Tongue (tissue), 2 donors: ENCODE results near the gene OTOF. TPM values are rescaled to one million over a fixed set of nuclear protein-coding genes. Genes with fewer than 3 reads are reported as not detected.
A peak's percentile ranks its signal among the peaks of the same experiment; 100 is the strongest.
"Not testable (repeated sequence)": the region's sequence is repeated elsewhere in the genome, so short reads cannot be mapped to it uniquely, and the experiment has no call there.

Experiments used
- DNase-seq: peaks from one replicate; pipeline ENCODE4 v3.0.0-alpha.2; 2015
- total RNA-seq: library from RNA; depleted of rRNA; stranded (reverse); fragments of >200 nt; gene quantifications from one replicate; pipeline ENCODE4 v1.2.3, GENCODE V29; 2014

The OTOF gene
- total RNA-seq, 1 donor from 2014 or later = 12.4 TPM

DNA sequence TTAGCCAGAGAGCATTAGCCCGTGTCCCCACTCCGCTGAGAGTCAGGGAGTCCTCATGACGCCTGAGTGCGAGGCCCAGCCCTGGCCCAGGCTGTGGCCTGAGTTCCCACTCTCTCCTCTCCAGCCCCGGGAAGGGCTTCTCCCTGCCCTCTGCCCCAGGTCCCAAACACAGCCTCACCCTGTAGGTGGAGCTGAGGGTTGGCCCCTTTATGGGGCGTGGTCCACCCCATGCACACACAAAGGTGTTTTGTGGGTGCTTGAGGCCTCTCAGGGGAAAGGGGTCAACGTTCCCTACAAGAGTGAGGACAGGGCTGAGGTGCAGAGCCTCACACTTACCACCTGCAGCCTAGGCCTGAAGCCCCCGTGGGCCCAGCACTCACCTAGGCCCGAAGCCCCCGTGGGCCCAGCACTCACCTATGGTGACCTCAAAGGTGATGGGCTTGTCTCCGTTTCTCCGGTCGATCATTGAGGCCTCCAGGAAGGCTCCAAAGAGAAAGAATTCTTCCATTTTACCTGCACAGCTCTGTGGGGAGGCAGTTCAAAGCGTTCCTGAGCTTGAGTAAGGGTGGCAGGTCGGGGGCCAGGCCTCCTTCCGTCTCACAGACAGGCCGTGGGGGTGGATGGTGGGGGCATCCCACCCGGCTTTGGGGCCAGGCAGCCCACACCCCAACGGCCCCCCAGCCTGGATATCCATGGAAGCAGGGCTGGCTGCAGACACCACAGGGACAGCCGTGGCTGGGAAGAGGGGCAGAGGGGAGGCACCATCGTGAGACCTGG is 2.1 kb upstream of the OTOF start:
- no peak for DNase-seq

DNA sequence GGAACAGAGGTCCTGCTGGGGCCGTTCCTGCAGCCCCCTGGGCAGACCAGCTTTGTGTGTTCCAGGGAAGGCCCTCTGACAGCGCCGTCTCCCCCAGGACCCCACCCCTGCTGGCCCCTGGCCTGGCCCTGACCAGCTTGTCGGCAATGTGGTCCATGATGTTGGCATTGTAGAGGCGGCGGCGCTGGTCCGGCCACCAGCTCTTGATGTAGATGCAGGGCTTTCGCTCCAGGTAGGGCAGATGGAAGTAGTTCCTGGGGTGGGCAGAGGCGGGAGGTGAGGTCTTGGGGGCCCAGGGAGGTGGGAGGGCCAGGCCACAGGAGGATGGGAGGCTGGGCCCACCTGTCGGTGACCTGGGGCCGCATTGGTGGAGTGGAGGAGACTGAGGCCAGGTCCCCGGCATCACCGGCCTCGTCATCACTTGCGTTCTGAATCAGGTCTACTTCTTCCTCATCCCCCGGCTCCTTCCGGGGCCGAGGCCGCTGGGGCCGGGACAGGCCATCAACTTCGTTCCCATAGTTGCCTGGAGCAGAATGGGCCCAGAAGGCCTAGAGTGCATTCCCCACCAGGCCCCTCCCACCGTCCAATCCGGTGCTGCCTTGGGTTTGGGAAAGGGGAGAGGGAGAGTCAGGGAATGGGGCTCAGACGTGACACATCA is 1.3 kb upstream of the OTOF start:
- no peak for DNase-seq

DNA sequence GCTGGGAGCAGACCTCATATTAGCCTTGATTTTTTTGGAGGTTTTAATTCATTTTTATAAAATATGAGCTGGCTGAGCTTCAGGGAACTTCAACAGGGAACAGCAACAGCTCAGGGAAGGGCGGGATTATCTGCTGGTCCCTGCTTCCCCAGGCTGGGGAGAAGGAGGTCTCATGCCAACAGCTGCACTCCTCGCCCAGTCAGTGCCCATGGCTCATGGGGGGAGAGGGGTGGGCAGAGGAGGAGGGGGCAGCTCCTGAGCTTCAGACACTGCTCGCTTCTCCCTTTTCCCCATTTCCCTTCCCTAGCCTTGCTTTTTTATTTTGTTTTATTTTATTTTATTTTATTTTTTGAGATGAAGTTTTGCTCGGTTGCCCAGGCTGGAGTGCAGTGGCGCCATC is 442 bp upstream of the OTOF start:
- peak; percentile 79 for DNase-seq

DNA sequence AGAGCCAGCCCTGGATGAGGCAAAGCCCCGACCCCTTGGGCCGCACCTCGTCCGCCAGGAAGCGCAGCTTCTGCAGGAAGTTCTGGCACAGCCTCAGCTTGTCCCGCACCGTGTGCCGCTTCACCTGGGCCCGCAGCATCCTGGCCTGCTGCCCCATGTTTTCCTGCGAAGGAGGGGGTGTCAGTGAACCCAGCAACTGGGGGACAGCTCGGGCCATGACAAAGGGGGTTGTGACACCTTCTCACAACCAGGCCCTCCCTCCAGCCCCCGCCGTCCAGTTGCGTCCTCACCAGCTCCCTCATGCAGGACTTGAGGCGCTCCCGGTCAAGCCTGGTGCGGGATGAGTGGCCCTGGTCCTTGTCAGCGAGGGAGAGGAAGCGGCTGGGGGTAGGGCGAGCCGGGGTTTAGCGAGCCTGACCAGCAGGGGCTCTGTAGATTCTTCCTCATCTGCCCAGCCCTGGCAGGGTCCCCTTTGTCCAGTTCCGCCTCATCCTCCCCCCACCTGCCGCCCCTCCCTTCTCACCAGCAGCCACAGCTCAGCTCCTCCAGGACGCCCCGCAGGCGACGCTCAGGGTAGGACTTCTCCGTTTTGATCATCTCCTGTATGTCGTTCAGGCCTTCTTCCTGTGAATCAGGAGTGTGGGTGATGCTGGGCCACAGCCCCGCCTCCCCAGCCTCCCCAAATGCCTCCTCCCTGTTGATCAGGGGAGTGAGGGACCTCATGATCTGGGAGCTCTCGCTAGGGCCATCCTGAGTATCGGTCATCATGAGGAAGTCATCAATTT is 606 bp downstream of the OTOF start:
- no peak for DNase-seq

DNA sequence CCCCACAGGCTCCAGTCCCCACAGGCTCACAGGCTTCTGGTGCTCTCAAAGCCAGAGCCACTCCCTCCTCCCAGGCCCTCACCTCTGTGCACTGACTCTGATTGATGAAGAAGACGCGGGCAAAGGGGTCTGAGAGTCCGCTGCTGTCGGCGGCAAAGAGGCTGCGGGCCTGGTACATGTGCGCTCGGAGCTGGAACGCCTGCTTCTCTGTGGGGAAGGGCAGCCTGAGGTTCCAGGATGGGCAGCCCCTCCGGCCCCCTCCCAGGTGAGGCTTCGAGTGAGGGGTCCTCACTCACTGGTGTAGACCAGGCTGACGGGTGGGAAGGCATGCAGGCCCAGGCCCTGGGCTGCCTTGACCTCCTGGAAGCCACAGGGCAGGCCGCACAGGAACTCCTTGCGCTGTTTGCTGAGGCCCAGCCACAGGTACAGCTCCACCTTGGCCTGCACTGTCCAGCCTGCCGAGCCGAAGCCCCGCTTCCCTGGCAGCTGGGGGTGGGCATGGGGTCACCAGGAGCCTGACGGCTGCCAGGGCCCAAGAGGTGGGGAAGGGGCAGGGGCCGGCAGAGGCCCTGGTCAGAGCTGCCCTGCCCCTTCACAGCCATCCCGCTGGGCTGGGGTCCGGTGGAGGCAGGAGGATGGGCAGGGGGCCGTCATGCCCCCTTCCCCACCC is 2.0 kb downstream of the OTOF start:
- DNase-seq = no peak

DNA sequence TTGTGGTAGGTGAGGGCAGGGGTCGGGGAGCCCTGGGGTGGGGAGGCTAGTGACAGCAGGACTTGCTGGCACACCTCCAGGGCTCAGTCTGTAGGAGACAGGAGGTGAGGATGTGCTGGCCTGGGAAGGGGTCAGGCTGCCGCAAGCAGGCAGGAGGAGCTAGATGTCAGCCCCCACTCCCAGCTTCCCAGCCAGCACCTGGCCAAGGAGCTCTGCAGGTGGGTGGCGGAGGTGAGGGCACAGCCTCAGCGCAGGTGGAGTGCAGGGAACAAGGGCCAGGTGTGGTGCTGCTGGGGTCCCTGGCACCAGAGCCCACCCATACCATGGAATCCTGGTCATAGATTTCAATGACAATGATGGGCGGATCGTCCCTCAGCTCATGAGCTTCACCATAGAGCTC is 2.9 kb downstream of the OTOF start:
- no peak for DNase-seq

DNA sequence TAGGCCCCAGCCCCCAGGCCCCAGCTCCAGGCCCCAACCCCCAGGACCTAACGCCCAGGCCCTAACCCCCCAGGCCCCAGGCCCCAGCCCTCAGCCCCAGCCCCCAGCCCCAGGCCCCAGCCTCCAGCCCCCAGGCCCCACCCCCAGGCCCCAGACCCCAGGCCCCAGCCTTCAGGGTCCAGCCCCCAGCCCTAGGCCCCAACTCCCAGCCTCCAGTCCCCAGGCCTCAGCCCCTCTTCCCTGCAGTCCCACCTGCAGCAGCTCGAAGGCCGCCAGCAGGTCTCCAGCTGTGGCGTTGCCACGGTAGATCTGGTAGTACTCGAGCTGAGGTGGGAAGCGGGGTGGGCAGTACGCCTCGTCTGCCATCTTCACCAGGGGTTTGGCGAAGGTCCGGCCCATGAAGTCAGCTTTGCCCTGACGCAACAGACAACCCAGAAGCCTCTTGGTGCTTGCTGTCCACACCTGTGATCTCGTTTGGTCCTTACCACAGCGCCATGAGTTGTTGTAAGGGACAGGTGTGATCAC is 3.6 kb downstream of the OTOF start:
- DNase-seq = no peak

DNA sequence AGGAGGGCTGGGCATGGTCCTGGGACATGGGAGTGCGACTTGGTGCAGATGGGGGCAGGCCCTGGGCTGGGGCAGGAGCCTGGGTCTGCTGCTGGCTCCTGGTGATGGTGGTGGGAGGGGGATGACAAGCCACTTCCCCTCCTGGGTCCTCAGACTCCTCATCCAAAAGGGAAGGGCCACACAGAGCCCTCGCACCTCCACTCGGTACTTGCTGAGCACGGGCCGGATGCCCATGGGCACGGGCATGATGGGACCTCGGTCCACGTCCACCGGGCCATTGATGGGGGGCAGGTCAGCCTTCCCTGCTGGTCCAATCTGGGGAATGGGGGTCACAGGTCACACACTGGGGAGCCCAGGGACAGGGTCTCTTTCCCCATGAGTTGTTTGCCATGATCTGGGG is 4.1 kb downstream of the OTOF start:
- no peak for DNase-seq

DNA sequence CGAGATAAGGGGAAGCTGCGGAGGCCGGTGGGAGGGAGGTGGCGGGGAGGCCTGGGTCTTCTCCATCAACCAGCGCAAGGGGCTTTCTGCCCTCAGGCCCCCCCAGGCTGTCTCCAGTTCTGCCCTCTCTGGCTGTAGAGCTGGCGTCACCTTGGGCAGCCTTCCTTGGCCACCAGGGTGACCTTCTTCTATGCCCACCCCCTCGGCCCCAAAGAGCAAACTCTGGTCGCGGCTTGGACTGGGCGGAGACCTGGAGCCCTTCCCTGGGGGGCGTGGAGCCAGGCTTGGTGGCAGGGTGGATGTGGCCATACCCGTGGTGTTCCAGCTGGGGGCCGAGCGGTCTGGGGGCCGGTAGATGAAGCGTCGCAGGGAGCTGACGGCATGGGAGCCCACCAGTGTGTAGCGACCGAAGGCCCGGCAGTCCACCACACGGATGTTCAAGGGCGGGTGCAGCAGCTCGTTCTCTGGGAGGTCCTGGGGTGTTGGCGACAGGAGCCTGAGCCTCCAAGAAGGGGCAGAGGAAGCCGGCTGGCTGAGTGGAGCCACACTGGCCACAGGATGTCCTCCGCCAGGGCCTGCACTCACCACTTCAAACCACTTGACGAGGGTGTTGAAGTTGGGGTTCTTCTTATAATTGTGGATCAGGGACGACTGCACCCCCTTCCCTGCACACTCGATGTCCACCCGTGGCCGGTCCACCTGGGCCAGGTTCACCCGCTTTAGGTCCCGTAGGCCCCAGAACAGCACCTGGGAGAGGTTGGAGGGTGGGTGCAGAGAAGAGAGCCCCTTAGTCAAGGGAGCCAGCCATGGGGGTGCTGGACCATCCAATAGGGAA is 4.9 kb downstream of the OTOF start:
- DNase-seq = no peak

DNA sequence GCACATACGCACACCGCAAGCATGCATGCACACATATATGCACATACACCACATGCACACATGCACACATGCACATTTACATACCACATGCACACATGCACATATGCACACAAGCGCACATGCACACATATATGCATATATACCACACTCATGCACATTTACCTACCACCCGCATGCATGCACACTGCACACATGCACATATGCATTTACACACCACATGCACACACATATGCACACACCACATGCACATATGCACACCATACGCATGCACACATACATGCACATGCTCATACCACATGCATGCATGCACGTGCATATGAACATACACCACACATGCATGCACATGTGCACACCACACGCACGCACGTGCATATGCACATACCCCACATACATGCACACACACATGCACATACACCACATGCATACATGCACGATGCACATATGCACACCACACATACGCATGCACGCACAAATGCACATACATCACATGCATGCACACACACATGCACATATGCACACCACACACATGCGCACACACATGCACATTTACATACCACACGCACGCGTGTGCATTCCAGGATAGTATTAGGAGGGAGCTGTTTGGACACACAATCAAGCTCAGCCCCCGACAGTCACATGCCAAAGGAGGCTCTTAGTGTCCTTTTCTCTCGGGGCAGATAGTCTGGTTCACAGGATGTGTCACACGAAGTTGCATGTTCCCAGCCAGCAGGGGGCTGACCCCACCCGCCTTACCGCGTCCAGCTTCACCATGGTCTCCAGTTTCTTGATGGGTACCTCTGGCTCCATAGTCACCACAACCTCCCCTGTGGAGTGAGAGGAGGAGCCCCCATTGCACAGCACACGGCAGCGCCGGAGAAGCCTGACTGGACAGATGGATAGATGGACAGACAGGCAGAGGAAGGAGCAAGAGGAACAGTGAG is 5.9 kb downstream of the OTOF start:
- no peak for DNase-seq

DNA sequence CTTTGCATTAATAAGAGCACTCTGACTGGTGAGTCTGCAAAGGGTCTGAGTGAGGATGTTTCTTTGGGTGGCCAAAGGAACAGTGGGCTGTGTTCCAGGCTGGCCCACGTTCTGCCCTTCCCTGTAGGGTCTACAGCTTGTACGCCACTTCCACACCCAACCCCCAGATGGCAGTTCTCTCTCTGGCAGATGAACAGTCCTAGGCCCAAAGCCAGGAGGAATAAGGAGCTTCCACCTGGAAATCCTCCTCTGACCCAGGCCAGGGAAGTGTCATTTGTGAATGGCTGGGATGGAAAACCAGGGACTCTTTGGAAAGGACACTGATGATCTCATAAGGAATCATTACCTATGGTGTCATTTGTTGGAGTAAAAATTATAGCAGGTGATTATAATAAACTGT is 6.6 kb downstream of the OTOF start:
- DNase-seq = peak; percentile 35

DNA sequence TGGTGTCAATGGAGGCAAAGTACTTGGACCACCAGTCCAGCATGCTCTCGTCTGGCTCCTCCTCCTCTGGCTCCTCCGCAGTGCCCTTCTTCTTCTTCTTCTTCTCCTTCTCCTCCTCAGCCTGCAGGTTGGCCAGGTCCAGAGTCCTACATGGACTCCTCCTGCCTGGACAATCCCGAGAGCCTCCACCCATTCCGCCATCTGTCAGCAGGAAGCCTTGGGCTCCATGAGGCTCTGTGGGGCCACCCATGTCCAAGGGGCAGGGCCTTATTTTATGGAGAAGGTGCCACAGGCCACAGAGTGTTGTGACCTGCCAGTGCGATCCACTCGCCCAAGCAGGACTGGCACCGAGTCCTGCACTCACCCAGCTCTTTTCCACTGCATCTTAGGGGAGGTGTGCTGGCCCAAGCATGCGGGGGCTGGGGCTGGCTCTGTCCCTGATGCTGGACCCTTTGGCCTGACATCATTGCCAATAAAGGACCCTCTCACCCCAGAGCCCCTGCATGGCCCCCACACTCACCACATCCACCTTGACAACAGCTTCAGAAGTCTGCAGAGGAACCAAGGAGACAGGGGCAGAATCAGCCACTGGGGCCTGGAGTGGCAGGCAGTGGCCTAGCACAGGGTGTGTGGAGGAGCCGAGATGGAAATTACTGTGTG is 7.2 kb downstream of the OTOF start:
- DNase-seq = no peak

DNA sequence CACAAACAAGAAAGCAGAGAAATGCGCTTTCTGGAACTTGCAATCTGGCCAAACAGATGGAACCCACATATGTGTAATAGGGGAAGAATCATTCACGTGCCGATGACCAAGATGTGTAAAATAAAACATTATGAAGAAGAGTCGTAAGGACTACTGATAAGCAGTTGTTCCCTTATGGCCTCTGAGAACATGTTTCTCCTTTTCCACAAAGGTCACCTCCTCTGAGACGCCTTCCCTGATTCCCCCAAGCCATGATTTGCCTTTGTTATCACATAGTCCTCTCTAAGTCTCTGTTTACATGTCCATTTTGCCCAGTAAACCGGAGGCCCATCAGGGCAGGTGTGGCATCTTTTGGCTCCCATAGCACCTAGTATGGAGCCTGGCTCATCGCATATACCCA is 8.0 kb downstream of the OTOF start:
- DNase-seq = no peak

DNA sequence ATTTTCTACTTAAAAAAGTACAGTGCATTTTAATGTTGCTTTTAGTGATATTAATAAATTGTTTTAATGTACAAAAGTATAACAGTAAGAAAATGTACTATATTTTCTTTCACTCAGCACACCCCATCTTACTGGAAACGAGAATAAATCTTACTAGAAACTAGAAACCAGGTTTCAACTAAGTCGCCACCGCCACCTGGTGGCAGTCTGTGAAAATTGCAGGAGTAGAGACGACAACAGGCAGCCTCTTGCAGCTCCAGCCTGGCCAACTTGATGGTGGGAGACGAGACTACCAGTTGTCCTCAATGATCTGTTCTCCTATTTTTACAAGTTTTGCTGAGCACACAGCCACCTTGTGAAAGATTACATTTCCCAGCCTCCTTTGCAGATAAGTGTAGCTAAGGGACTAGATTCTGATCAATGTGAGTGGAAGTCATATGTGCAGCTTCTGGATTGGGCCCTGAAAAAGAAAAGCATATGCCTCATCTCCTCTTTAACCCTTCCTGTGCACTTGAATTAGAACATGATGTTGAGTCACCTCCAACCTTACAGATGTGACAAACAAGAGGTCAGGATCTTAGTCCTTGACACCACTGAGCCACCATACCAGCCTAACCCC is 8.7 kb downstream of the OTOF start:
- peak; percentile 45 for DNase-seq

DNA sequence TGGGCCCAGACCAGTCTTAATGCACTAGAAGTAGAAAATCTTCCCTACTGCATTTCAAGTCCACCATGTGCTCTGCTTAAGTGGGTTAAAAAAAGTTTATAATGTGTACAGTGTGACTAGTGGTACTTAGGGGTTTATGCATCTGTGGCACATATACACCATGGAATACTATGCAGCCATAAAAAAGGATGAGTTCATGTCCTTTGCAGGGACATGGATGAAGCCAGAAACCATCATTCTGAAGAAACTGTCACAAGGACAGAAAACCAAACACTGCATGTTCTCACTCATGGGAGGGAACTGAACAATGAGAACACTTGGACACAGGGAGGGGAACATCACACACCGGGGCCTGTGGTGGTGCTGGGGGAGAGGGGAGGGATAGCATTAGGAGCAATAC is 9.4 kb downstream of the OTOF start:
- DNase-seq = not testable (repeated sequence)

DNA sequence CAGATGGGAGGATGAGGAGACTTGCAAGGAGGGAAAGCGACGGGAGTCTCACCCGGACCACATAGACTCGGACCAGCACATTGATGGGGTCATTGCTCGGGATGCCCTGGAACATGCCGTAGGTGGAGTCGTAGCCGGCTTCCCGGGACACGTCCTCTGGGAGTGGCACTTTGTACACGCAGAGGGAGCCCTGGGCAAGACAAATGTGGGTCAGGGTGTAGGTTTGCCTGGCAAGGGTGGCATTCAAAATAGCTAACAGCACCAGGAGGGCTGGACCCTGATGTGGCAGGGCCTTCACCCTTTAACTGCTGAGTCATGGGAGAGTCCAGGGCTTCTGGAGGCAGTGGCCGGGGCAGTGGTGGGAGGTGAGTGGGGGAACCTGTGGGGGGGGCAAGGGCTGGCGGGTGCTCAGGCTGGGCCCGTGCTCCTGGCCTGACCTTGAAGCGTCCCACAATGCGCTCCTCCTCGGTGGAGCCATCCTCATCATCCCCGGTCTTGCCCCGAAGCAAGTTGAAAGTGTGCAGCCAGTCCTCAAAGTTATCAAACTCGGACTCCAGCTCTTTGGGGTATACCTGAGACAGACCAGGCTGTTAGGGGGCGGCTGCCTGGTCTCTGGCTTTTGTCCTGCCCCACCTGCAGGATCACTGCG is 11.1 kb downstream of the OTOF start:
- DNase-seq = no peak

DNA sequence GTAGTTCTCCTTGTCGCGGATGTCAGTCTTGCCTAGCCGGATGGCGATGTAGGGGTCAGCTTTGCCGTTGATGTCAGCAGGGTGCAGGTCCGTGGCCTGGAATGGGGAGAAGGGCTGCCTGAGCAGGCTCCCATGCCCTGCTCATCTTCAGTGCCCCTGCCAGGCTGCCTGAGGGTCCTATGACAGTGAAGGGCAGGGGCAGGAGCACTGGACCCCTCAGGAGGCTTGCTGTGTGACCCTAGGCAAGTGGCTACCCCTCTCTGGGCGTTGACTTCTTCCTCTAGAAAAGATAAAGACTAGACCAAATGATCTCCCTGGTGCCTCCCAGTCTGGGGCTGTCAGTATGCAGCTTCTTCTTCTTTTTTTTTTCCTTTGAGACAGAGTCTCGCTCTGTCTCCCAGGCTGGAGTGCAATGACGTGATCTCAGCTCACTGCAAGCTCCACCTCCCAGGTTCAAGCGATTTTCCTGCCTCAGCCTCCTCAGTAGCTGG is 11.9 kb downstream of the OTOF start:
- no peak for DNase-seq

DNA sequence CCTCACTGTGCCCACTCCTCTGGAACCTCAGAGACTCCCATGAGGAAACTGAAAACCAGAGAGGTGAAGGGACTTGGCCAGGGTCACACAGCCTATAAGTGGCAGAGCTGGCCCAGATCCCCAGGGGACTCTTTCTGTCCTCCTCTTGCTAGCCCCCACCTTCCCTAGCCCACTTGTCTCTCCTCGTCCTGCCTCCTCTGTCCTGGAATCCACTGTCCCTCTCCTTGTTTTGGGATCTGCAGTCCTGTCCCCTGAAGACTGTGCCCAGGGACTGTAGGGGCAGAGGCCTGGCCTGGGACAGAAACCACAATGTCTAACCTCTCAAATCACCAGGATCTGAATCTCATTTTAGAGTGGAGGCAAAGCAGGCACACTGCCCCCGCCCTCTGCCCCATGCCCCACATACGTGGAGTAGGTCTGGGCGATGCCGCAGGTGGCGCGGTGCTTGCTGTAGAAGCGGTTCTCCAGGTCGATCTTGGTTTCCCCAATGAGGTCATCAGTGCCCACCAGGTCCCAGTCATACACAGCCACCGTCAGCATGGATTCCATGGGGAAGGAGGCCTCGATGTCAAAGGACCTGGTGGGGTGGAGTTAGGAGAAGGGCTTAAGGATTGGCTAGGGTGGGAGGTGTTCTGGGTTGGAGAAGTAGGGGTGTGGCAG is 12.5 kb downstream of the OTOF start:
- no peak for DNase-seq
